Astrocyte (in vitro differentiated cells and primary cell): ENCODE data around the gene CACNA1C. TPM values are rescaled to one million over a fixed set of nuclear protein-coding genes. Genes with fewer than 3 reads are reported as not detected.

ENCODE experiments used
- DNase-seq: peaks from one replicate; pipeline ENCODE4 v3.0.0-alpha.2; 2010; ENCODE audit warnings: low read depth
- FAIRE-seq: peaks from 2 replicates; lab custom pipeline; 2011; peaks lifted over from hg19 to GRCh38; lab: Jason Lieb, UNC
- H2AFZ ChIP-seq: 2 replicates; pipeline ENCODE4 v1.6.0; 2012; ENCODE audit warnings: low read depth, low read length, inconsistent platforms
- H3K27ac ChIP-seq: 2 replicates; pipeline ENCODE4 v1.5.1; 2011; ENCODE audit warnings: low read depth, low read length, inconsistent platforms
- H3K27me3 ChIP-seq: 2 replicates; pipeline ENCODE4 v1.6.0; 2011; ENCODE audit warnings: low read length, inconsistent platforms; ENCODE audit not compliant: insufficient read depth
- H3K36me3 ChIP-seq: 2 replicates; pipeline ENCODE4 v1.5.1; 2011; ENCODE audit warnings: low read length, inconsistent platforms; ENCODE audit not compliant: insufficient read depth
- H3K4me1 ChIP-seq: 2 replicates; pipeline ENCODE4 v1.5.1; 2011; ENCODE audit warnings: low read length, inconsistent platforms; ENCODE audit not compliant: insufficient read depth
- H3K4me2 ChIP-seq: 2 replicates; pipeline ENCODE4 v1.6.0; 2012; ENCODE audit warnings: low read length, inconsistent platforms
- H3K4me3 ChIP-seq: 2 replicates; pipeline ENCODE4 v1.5.1; 2011; ENCODE audit warnings: low read depth, mild to moderate bottlenecking, low read length, inconsistent platforms; ENCODE audit not compliant: insufficient read depth
- H3K79me2 ChIP-seq: 2 replicates; pipeline ENCODE4 v1.6.0; 2012; ENCODE audit warnings: mild to moderate bottlenecking, low read length, inconsistent platforms; ENCODE audit not compliant: insufficient read depth
- H3K9ac ChIP-seq: 2 replicates; pipeline ENCODE4 v1.6.0; 2012; ENCODE audit warnings: mild to moderate bottlenecking, low read length, inconsistent platforms
- H3K9me3 ChIP-seq: 2 replicates; pipeline ENCODE4 v1.5.1; 2012; ENCODE audit warnings: low read depth, mild to moderate bottlenecking, low read length, inconsistent platforms; ENCODE audit not compliant: insufficient read depth
- H4K20me1 ChIP-seq: 2 replicates; pipeline ENCODE4 v1.6.0; 2012; ENCODE audit warnings: low read length, inconsistent platforms; ENCODE audit not compliant: insufficient read depth
- H3K27ac Mint-ChIP-seq: one replicate; pipeline ENCODE4 v1.8.0; 2021; ENCODE audit warnings: mild to moderate bottlenecking, mixed read lengths; ENCODE audit not compliant: unreplicated experiment
- H3K27me3 Mint-ChIP-seq: one replicate; pipeline ENCODE4 v1.8.0; 2021; ENCODE audit warnings: low read depth, mixed read lengths; ENCODE audit not compliant: unreplicated experiment
- H3K36me3 Mint-ChIP-seq: one replicate; pipeline ENCODE4 v1.8.0; 2021; ENCODE audit warnings: low read depth, mixed read lengths; ENCODE audit not compliant: unreplicated experiment
- H3K4me1 Mint-ChIP-seq: one replicate; pipeline ENCODE4 v1.8.0; 2021; ENCODE audit warnings: low read depth, mixed read lengths; ENCODE audit not compliant: unreplicated experiment
- H3K4me3 Mint-ChIP-seq: one replicate; pipeline ENCODE4 v1.8.0; 2021; ENCODE audit warnings: mild to moderate bottlenecking, moderate library complexity, mixed read lengths; ENCODE audit not compliant: unreplicated experiment
- H3K9me3 Mint-ChIP-seq: one replicate; pipeline ENCODE4 v1.8.0; 2021; ENCODE audit warnings: mild to moderate bottlenecking, mixed read lengths; ENCODE audit not compliant: unreplicated experiment
- CTCF ChIP-seq: IDR thresholded peaks from 2 replicates; pipeline ENCODE4 v1.5.1; 2011; ENCODE audit warnings: low read depth, mild to moderate bottlenecking, inconsistent platforms, low read length, moderate library complexity; ENCODE audit not compliant: insufficient read depth
- EZH2 ChIP-seq: IDR thresholded peaks from 2 replicates; pipeline ENCODE4 v1.6.1; 2012; ENCODE audit warnings: mild to moderate bottlenecking, low read length, inconsistent platforms; ENCODE audit not compliant: insufficient read depth
- total RNA-seq: library from RNA; stranded (reverse); gene quantifications from 2 replicates; pipeline ENCODE4 v1.2.1, GENCODE V29; 2021

Gene CACNA1C
- total RNA-seq, 1 donor from 2014 or later: 2.1 TPM

- Mint-ChIP-seq H3K4me1 (peaks cover 31% of the 10 kb centered on the region), H3K36me3 (no peaks in the 10 kb centered on the region), H3K9me3 (no peaks in the 10 kb centered on the region), H3K27ac (no peak overlapping the region), H3K4me3 (no peak overlapping the region), H3K27me3 (peaks cover 7% of the 10 kb centered on the region)
- Histone ChIP-seq H3K27ac (peak overlapping the region; percentile 51), H4K20me1 (no peaks in the 10 kb centered on the region), H3K4me2 (peak overlapping the region; percentile 24), H3K4me1 (peaks cover 37% of the 10 kb centered on the region), H3K4me3 (no peak overlapping the region), H3K9me3 (no peaks in the 10 kb centered on the region), H3K79me2 (no peaks in the 10 kb centered on the region), H3K9ac (no peak overlapping the region), H3K36me3 (no peaks in the 10 kb centered on the region), H3K27me3 (no peaks in the 10 kb centered on the region), H2AFZ (peak overlapping the region; percentile 62)
- FAIRE-seq: no peak
- no peak for DNase-seq
- TF ChIP-seq EZH2 (no peak), CTCF (no peak)
Measured at GRCh38 chr12:2341051-2341751, 288.4 kb downstream of the CACNA1C start.

- Histone ChIP-seq H3K27ac (peak overlapping the region; percentile 51), H3K9ac (no peak overlapping the region), H3K27me3 (no peaks in the 10 kb centered on the region), H3K79me2 (no peaks in the 10 kb centered on the region), H3K9me3 (no peaks in the 10 kb centered on the region), H3K36me3 (no peaks in the 10 kb centered on the region), H4K20me1 (no peaks in the 10 kb centered on the region), H3K4me3 (no peak overlapping the region), H2AFZ (peak overlapping the region; percentile 62), H3K4me1 (peaks cover 31% of the 10 kb centered on the region), H3K4me2 (peak overlapping the region; percentile 24)
- Mint-ChIP-seq H3K4me1 (peaks cover 24% of the 10 kb centered on the region), H3K27ac (peak overlapping the region; percentile 29), H3K27me3 (peaks cover 8% of the 10 kb centered on the region), H3K9me3 (no peaks in the 10 kb centered on the region), H3K36me3 (peaks cover 1% of the 10 kb centered on the region), H3K4me3 (no peak overlapping the region)
- DNase-seq (peak; percentile 80), FAIRE-seq (peak; percentile 29)
- TF ChIP-seq EZH2 (no peak), CTCF (no peak)
Measured at GRCh38 chr12:2341871-2342270, 289.1 kb downstream of the CACNA1C start.

GRCh38 chr12:2343681-2344080, 290.9 kb downstream of the CACNA1C start:
- no peaks in the 10 kb centered on the region for H3K27me3 ChIP-seq
- Mint-ChIP-seq H3K27me3 (peaks cover 12% of the 10 kb centered on the region), H3K4me3 (no peak overlapping the region), H3K4me1 (peaks cover 10% of the 10 kb centered on the region), H3K9me3 (no peaks in the 10 kb centered on the region), H3K27ac (no peak overlapping the region), H3K36me3 (peaks cover 1% of the 10 kb centered on the region)
- H3K9me3 ChIP-seq: no peaks in the 10 kb centered on the region
- H3K36me3 ChIP-seq: no peaks in the 10 kb centered on the region
- no peak for DNase-seq
- H3K79me2 ChIP-seq: no peaks in the 10 kb centered on the region
- no peak overlapping the region for H3K9ac ChIP-seq
- H2AFZ ChIP-seq: no peak overlapping the region
- TF ChIP-seq EZH2 (no peak), CTCF (no peak)
- FAIRE-seq: no peak
- H3K4me3 ChIP-seq: no peak overlapping the region
- no peak overlapping the region for H3K27ac ChIP-seq
- H4K20me1 ChIP-seq: no peaks in the 10 kb centered on the region
- peaks cover 14% of the 10 kb centered on the region for H3K4me1 ChIP-seq
- no peak overlapping the region for H3K4me2 ChIP-seq
